HEK293 (cell line): ENCODE data around the gene MOG.

Source experiments
- AEBP2 ChIP-seq: fragments of 450-650 bp; formaldehyde crosslinking; IDR thresholded peaks from 2 replicates; pipeline ENCODE4 v1.5.1; 2016; ENCODE audit warnings: missing biosample characterization, missing genetic modification characterization, borderline replicate concordance
- BCL11B ChIP-seq: fragments of 450-650 bp; formaldehyde crosslinking; IDR thresholded peaks from 2 replicates; pipeline ENCODE4 v1.5.1; 2016; ENCODE audit warnings: low read depth, missing biosample characterization, missing genetic modification characterization
- BCL6B ChIP-seq: fragments of 450-650 bp; formaldehyde crosslinking; IDR thresholded peaks from 2 replicates; pipeline ENCODE4 v1.5.1; 2017; ENCODE audit warnings: missing biosample characterization, missing genetic modification characterization
- CTCF ChIP-seq: fragments of 450-650 bp; formaldehyde crosslinking; IDR thresholded peaks from 2 replicates; pipeline ENCODE4 v1.5.1; 2016; ENCODE audit warnings: missing biosample characterization, missing genetic modification characterization
- IKZF3 ChIP-seq: fragments of 450-650 bp; IDR thresholded peaks from 2 replicates; pipeline ENCODE4 v1.5.0; 2018; ENCODE audit warnings: missing biosample characterization, mild to moderate bottlenecking, missing genetic modification characterization, moderate library complexity
- KLF7 ChIP-seq: fragments of 450-650 bp; formaldehyde crosslinking; IDR thresholded peaks from 2 replicates; pipeline ENCODE4 v1.5.1; 2016; ENCODE audit warnings: missing biosample characterization, missing genetic modification characterization, borderline replicate concordance
- PBX3 ChIP-seq: sonication (generic); formaldehyde crosslinking; IDR thresholded peaks from 2 replicates; pipeline ENCODE4 v1.8.1; 2022; ENCODE audit warnings: mild to moderate bottlenecking, moderate library complexity, missing genetic modification reagents
- WT1 ChIP-seq: fragments of 450-650 bp; formaldehyde crosslinking; IDR thresholded peaks from 2 replicates; pipeline ENCODE4 v1.5.1; 2016; ENCODE audit warnings: missing biosample characterization, missing genetic modification characterization
- ZBTB20 ChIP-seq: fragments of 450-650 bp; formaldehyde crosslinking; IDR thresholded peaks from 2 replicates; pipeline ENCODE4 v1.5.1; 2016; ENCODE audit warnings: missing biosample characterization, missing genetic modification characterization
- ZFP37 ChIP-seq: fragments of 450-650 bp; formaldehyde crosslinking; IDR thresholded peaks from 2 replicates; pipeline ENCODE4 v1.5.1; 2016; ENCODE audit warnings: missing biosample characterization, missing genetic modification characterization
- ZNF169 ChIP-seq: fragments of 450-650 bp; formaldehyde crosslinking; IDR thresholded peaks from 2 replicates; pipeline ENCODE4 v1.5.1; 2016; ENCODE audit warnings: missing biosample characterization, missing genetic modification characterization
- ZNF175 ChIP-seq: fragments of 450-650 bp; formaldehyde crosslinking; IDR thresholded peaks from 2 replicates; pipeline ENCODE4 v1.5.1; 2016; ENCODE audit warnings: missing biosample characterization, missing genetic modification characterization
- ZNF223 ChIP-seq: fragments of 450-650 bp; formaldehyde crosslinking; IDR thresholded peaks from 2 replicates; pipeline ENCODE4 v1.5.1; 2016; ENCODE audit warnings: missing biosample characterization, missing genetic modification characterization
- ZNF292 ChIP-seq: fragments of 450-650 bp; formaldehyde crosslinking; IDR thresholded peaks from 2 replicates; pipeline ENCODE4 v1.5.1; 2016; ENCODE audit warnings: low read depth, missing biosample characterization, missing genetic modification characterization, borderline replicate concordance
- ZNF362 ChIP-seq: fragments of 450-650 bp; formaldehyde crosslinking; IDR thresholded peaks from 2 replicates; pipeline ENCODE4 v1.5.1; 2016; ENCODE audit warnings: missing biosample characterization, missing genetic modification characterization
- ZNF521 ChIP-seq: fragments of 450-650 bp; formaldehyde crosslinking; IDR thresholded peaks from 2 replicates; pipeline ENCODE4 v1.5.1; 2017; ENCODE audit warnings: missing biosample characterization, mild to moderate bottlenecking, missing genetic modification characterization
- ZNF530 ChIP-seq: fragments of 450-650 bp; formaldehyde crosslinking; IDR thresholded peaks from 2 replicates; pipeline ENCODE4 v1.5.1; 2016; ENCODE audit warnings: low read depth, missing biosample characterization, missing genetic modification characterization
- ZNF560 ChIP-seq: fragments of 450-650 bp; formaldehyde crosslinking; IDR thresholded peaks from 2 replicates; pipeline ENCODE4 v1.5.1; 2017; ENCODE audit warnings: missing biosample characterization, missing genetic modification characterization, borderline replicate concordance
- ZNF621 ChIP-seq: fragments of 450-650 bp; formaldehyde crosslinking; IDR thresholded peaks from 2 replicates; pipeline ENCODE4 v1.5.1; 2017; ENCODE audit warnings: missing biosample characterization, missing genetic modification characterization
- ZNF704 ChIP-seq: fragments of 450-650 bp; formaldehyde crosslinking; IDR thresholded peaks from 2 replicates; pipeline ENCODE4 v1.5.1; 2016; ENCODE audit warnings: missing biosample characterization, missing genetic modification characterization
- TF ChIP-seq, protein P1 (sequence below): fragments of 450-650 bp; formaldehyde crosslinking; IDR thresholded peaks from 2 replicates; pipeline ENCODE4 v1.5.1; 2016; ENCODE audit warnings: missing biosample characterization, missing genetic modification characterization
- TF ChIP-seq, protein P2 (sequence below): fragments of 450-650 bp; formaldehyde crosslinking; IDR thresholded peaks from 2 replicates; pipeline ENCODE4 v1.5.1; 2016; ENCODE audit warnings: missing biosample characterization, missing genetic modification characterization, low read depth
- TF ChIP-seq, protein P3 (sequence below): fragments of 450-650 bp; formaldehyde crosslinking; IDR thresholded peaks from 2 replicates; pipeline ENCODE4 v1.5.1; 2016; ENCODE audit warnings: missing biosample characterization, missing genetic modification characterization, low read depth
- TF ChIP-seq, protein P4 (sequence below): fragments of 450-650 bp; formaldehyde crosslinking; IDR thresholded peaks from 2 replicates; pipeline ENCODE4; 2016; ENCODE audit warnings: missing biosample characterization, missing genetic modification characterization

MOG gene

DNA sequence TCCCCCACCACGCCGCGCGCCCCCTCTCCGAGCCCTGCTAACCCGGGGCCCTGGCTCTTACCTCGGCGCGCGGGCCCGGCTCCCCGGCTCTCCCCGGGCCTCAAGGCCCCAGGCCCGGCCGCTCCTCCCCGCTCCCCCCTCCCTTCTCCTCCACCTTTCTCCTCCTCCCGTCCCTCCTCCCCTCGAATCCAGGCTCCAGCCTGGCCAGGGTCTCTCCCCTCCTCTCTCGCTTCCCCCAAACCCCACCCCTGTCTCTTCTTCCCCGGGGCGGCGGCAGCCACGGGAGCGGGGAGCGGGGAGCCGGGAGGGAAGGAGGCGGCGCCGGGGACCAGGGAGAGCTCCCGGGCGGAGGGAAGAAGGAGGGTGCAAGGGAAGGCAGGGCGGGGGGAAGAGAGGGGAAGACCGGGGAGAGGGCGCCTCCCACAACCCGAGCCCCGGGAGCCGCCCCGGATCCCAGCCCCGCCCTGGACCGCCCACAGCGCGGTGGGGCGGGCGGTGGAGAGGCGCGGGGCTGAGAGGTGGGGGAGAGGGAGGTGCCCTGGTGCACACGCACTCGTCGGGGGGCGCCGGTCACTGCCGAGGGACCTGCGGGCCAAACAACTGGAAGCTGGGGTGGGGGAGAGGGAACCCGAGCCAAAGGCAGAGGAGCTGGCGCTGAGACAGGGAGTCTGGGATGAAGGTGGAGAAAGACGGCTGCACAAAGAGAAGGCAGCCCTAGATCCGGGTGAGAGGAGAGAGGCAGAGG lies 23.9 kb upstream of the MOG start, which contains the start of gene GABBR1 (continued):
- TF ChIP-seq ZNF362 (tag by site-specific recombination) = no peak
- TF ChIP-seq, protein P1, sequence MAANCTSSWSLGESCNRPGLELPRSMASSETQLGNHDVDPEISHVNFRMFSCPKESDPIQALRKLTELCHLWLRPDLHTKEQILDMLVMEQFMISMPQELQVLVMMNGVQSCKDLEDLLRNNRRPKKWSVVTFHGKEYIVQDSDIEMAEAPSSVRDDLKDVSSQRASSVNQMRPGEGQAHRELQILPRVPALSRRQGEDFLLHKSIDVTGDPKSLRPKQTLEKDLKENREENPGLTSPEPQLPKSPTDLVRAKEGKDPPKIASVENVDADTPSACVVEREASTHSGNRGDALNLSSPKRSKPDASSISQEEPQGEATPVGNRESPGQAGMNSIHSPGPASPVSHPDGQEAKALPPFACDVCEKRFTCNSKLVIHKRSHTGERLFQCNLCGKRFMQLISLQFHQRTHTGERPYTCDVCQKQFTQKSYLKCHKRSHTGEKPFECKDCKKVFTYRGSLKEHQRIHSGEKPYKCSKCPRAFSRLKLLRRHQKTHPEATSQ (tag by site-specific recombination) = no peak
- peak; percentile 92 for TF ChIP-seq IKZF3 (tag by site-specific recombination)
- TF ChIP-seq KLF7 (tag by site-specific recombination) = peak; percentile 93
- no peak for TF ChIP-seq BCL11B (tag by site-specific recombination)
- TF ChIP-seq WT1 (tag by site-specific recombination) = peak; percentile 85
- no peak for TF ChIP-seq ZFP37 (tag by site-specific recombination)
- no peak for TF ChIP-seq PBX3 (CRISPR knock-in tag)
- TF ChIP-seq ZNF560 (tag by site-specific recombination) = no peak
- no peak for TF ChIP-seq ZNF292
- TF ChIP-seq ZNF175 (tag by site-specific recombination) = no peak
- TF ChIP-seq ZBTB20 (tag by site-specific recombination) = peak; percentile 91
- no peak for TF ChIP-seq ZNF223
- no peak for TF ChIP-seq BCL6B (tag by site-specific recombination)
- peak; percentile 45; the same call in 1 of the 2 replicates for TF ChIP-seq CTCF (tag by site-specific recombination)
- TF ChIP-seq ZNF169 (tag by site-specific recombination) = no peak
- no peak for TF ChIP-seq ZNF621 (tag by site-specific recombination)
- TF ChIP-seq ZNF530 = no peak
- TF ChIP-seq, protein P2, sequence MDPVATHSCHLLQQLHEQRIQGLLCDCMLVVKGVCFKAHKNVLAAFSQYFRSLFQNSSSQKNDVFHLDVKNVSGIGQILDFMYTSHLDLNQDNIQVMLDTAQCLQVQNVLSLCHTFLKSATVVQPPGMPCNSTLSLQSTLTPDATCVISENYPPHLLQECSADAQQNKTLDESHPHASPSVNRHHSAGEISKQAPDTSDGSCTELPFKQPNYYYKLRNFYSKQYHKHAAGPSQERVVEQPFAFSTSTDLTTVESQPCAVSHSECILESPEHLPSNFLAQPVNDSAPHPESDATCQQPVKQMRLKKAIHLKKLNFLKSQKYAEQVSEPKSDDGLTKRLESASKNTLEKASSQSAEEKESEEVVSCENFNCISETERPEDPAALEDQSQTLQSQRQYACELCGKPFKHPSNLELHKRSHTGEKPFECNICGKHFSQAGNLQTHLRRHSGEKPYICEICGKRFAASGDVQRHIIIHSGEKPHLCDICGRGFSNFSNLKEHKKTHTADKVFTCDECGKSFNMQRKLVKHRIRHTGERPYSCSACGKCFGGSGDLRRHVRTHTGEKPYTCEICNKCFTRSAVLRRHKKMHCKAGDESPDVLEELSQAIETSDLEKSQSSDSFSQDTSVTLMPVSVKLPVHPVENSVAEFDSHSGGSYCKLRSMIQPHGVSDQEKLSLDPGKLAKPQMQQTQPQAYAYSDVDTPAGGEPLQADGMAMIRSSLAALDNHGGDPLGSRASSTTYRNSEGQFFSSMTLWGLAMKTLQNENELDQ (tag by site-specific recombination) = no peak
- TF ChIP-seq ZNF704 (tag by site-specific recombination) = no peak
- TF ChIP-seq ZNF521 = no peak
- TF ChIP-seq AEBP2 (tag by site-specific recombination) = no peak
- TF ChIP-seq, protein P3, sequence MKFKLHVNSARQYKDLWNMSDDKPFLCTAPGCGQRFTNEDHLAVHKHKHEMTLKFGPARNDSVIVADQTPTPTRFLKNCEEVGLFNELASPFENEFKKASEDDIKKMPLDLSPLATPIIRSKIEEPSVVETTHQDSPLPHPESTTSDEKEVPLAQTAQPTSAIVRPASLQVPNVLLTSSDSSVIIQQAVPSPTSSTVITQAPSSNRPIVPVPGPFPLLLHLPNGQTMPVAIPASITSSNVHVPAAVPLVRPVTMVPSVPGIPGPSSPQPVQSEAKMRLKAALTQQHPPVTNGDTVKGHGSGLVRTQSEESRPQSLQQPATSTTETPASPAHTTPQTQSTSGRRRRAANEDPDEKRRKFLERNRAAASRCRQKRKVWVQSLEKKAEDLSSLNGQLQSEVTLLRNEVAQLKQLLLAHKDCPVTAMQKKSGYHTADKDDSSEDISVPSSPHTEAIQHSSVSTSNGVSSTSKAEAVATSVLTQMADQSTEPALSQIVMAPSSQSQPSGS (tag by site-specific recombination) = no peak
- TF ChIP-seq, protein P4, sequence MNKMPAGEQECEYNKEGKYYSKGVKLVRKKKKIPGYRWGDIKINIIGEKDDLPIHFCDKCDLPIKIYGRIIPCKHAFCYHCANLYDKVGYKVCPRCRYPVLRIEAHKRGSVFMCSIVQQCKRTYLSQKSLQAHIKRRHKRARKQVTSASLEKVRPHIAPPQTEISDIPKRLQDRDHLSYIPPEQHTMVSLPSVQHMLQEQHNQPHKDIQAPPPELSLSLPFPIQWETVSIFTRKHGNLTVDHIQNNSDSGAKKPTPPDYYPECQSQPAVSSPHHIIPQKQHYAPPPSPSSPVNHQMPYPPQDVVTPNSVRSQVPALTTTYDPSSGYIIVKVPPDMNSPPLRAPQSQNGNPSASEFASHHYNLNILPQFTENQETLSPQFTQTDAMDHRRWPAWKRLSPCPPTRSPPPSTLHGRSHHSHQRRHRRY = no peak
